GM21390 (cell line): Measurements from ENCODE around the gene MYLK4.
A peak's percentile ranks its signal among the peaks of the same experiment; 100 is the strongest.

ENCODE experiments used
- ATAC-seq: cut with Tn5 transposase; IDR thresholded peaks from one replicate; pipeline ENCODE4 v1.9.1; 2021; ENCODE audit not compliant: unreplicated experiment

The MYLK4 gene

GRCh38 chr6:2750832-2751231, at the start of gene MYLK4:
TSS of gene MYLK4 (minus strand) at chr6:2750922. CDS start at chr6:2749294, 1,628 bp downstream.
- no peak for ATAC-seq

- ATAC-seq, result no peak
These were observed 49.3 kb upstream of the MYLK4 start for GRCh38 chr6:2799936-2800527.

GRCh38 chr6:2798586-2799134, 47.9 kb upstream of the MYLK4 start:
- ATAC-seq, result no peak

GRCh38 chr6:2797564-2798031, 46.9 kb upstream of the MYLK4 start:
- ATAC-seq, result no peak

GRCh38 chr6:2796861-2797260, 46.1 kb upstream of the MYLK4 start:
- no peak for ATAC-seq

GRCh38 chr6:2795956-2796355, 45.2 kb upstream of the MYLK4 start:
- no peak for ATAC-seq

- no peak for ATAC-seq
These were observed 44.4 kb upstream of the MYLK4 start for GRCh38 chr6:2795162-2795561.

GRCh38 chr6:2794171-2794730, 43.5 kb upstream of the MYLK4 start:
- no peak for ATAC-seq

GRCh38 chr6:2793534-2794151, 42.9 kb upstream of the MYLK4 start:
- no peak for ATAC-seq

GRCh38 chr6:2792330-2793110, 41.8 kb upstream of the MYLK4 start:
- ATAC-seq, result no peak

GRCh38 chr6:2791450-2791974, 40.8 kb upstream of the MYLK4 start:
- ATAC-seq, result no peak

- peak; percentile 71 for ATAC-seq
These were observed 40.1 kb upstream of the MYLK4 start for GRCh38 chr6:2790588-2791449.

- ATAC-seq, result no peak
These were observed 35.5 kb upstream of the MYLK4 start for GRCh38 chr6:2786269-2786668.

GRCh38 chr6:2784930-2785329, 34.2 kb upstream of the MYLK4 start:
- no peak for ATAC-seq

- ATAC-seq, result no peak
These were observed 33.3 kb upstream of the MYLK4 start for GRCh38 chr6:2784061-2784460.

GRCh38 chr6:2783188-2783963, 32.7 kb upstream of the MYLK4 start:
- ATAC-seq, result no peak

GRCh38 chr6:2782825-2783187, 32.1 kb upstream of the MYLK4 start:
- ATAC-seq, result no peak

- no peak for ATAC-seq
These were observed 31.6 kb upstream of the MYLK4 start for GRCh38 chr6:2782356-2782708.

GRCh38 chr6:2781685-2782355, 31.1 kb upstream of the MYLK4 start:
- ATAC-seq, result no peak
